Stromal cell of bone marrow (primary cell): ENCODE measurements around the gene TEAD2.
"Not testable (repeated sequence)": the region's sequence is repeated elsewhere in the genome, so short reads cannot be mapped to it uniquely, and the experiment has no call there.

Experiments used
- DNase-seq: peaks from one replicate; pipeline ENCODE4 v3.0.0-alpha.2; 2012; ENCODE audit warnings: low read depth

TEAD2 gene

DNA sequence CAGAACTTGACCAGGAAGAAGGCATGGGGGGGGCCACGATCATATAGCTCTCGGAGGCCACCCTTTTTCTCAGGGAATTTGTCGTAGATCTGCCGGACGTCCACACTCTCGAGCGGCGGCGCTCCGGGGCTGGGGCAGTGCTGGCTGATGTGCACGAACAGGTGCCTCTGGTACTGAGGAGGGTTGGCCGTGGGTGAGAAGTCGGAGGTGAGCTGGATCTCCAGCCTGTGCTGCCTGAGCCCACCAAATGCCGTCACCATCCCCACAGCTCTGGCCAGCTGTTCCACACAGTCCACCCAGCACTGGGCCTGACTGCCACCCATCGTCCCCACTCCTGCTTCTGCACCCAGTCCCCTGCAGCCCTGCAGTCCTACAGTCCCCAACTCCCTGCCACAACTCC, 15.0 kb downstream of the TEAD2 start:
- no peak for DNase-seq

DNA sequence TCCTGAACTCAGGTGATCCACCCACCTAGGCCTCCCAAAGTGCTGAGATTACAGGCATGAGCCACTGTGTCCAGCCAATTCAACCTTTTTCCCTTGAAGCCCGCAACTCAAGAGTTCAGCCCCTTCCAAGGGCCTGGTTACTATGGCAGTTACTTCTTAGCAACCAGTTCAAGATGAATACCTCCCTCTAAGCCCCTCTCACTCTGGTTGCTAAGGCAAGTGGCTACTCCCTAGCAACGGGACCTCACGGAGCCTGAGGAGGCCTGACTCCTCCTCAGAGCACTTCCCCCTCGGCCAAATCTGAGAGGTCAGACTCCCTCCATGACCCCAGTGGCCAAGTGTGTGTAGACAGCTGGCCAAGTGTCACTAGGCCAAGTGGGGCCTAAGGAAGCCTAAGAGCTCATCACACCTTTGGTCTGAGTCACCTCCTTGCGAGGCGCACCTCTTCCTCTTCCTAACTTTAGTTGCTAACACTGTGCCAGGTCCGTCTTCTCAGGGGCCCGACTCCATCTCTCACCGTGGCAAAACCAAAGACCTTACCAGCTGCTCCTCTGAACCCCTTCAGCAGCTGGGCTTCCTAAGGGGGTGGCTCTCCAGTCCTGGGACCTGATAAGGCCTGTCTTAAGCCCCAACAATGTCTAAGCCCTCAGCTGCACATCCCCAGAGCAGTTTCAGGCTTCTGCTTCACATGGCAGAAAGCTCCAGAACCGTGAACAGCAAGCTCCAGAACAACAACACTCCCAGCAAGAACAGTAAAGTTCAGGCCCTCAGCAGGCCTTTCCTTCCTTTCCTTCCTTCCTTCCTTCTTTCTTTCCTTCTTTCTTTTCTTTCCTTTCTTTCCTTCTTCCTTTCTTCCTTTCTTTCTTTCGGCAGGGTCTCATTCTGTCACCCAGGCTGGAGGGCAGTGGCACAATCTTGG, 17.5 kb downstream of the TEAD2 start:
- no peak for DNase-seq

DNA sequence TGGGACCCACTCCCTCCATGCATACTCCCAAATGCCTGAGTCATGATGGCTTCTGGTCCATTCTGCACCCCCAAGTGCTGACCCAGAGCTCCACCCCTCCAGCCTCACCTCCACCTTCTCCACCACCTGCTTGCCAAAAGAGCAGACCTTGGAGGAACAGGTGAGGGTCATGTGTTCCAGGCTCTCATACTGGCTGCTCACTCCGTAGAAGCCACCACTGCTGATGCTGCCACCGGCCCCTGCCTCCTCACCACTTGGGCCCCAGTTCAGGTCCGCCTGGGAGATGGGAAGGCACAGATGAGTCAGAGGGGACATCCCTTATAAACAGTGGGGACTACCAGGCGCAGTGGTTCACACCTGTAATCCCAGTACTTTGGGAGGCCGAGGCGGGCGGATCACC, 19.1 kb downstream of the TEAD2 start:
- DNase-seq: no peak

DNA sequence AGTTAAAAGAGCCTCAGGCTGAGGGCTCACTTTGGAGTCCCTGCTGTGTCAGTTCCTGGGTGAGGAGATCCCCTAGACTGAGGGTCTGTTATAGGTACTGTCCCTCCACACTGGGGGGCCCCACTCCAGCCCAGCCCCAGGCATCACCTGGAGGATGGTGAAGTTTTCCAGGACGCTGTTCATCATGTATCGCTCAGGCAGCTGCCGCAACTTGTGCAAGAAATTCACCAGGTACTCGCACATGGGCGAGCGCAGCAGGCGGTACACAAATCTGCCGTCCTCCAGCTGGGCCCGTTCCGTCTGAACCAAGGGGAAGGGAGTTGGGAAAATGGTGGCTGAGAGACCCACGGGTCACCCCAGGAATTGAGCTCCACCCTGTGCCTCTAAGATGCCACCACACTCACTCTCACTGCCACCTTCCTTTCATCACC, 19.9 kb downstream of the TEAD2 start:
- no peak for DNase-seq

DNA sequence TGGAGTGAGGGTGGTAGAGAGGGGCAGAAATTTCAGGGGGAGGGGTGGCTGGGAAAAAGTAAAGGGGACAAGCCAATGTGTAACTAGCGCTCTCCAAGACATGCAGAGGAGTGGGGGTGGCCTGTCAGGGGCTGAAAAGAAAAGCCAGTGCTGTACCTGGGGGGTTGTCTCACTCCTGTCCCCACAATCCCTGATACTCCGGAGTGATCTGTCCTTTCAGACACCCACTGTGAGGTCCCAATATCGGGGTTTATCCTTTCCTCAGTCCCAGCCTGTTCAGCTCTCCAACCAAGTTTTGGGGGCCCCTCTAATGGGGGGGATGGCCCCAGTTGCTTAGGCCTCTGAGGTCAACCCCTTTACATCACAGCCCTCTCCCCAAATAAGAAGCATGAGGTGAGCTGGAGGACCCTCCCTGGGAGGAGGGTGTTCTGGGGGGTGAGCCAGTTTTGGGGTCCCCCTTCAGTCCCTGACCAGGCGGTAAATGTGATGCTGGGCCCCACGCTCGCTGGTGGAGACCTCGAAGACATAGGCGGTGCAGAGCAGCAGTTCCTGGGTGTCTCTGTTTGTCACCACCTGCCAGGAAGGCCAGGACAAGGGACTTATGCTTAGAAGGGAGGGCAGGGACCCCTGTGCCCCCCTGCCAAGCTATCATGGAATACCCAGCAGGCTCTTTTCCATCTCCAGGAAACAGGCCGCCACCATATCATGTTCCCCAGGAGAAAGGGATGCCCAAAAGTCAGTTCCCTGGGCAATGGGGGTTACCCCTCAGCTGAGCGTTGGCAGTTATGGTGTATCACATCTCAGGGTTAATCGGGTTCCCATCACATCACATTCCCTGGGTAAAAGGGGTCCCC, 21.1 kb downstream of the TEAD2 start:
- no peak for DNase-seq

DNA sequence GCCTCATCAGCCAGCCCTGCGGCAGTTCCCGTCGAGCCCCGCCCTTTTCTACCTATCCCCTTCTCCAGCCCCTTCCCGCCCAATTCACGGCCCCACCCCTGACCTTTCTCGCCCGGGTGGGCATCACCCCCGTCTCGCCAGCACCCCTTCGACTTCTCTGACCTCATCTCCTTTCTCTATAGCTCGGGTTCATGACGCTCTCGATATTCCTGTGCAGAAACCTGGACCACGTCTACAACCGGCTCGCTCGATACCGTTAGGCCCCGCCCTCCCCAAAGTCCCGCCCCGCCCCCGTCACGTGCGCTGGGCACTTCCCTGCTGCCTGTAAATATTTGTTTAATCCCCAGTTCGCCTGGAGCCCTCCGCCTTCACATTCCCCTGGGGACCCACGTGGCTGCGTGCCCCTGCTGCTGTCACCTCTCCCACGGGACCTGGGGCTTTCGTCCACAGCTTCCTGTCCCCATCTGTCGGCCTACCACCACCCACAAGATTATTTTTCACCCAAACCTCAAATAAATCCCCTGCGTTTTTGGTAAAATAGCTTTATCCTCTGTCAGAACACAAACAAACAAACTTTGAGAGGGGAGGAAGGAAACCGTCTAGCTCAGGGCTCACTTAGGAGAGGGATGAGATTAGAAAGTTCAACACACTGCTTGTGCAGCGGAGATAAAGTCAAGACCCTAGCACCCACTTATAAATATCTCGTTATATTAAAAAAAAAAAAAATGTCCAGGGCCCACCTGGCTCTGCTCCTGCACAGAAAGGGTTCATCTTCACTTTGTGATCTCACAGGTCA, 21.9 kb downstream of the TEAD2 start:
- no peak for DNase-seq

DNA sequence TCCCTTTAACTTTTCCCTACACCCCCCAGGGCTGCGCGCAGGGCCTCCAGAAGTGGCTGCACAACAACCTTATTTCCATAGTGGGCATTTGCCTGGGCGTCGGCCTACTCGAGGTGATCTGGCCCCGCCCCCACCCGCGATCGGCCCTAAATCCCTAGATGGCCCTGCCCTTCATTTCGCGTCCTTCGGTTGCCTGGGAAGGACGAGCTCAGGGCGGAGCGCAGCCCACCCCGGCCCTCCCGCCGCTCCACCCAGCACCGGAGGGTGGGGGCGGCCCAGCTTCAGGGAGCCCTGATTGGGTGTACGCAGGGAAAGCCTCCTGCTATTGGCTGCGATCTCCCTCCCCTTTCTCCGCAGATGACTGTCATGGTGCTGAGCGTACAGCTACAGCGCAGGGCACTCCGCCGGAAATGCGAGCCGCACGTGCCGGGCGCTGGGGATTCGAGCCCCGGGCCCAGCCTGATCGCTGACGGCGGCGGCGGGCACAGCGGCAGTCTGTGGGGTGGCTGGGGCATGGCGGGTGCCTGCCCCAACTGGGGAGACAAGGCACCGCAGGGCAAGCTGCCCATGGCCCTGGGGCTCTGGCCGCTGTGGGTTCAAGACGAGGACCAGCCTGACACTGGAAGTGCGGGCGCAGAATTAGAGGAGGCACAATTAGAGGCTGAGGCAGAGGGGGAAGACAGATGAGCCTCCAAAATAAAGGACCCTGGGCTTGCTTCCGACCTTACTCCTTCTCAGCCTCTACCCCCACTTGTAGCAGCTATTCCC, 22.7 kb downstream of the TEAD2 start:
- DNase-seq: peak; percentile 66

DNA sequence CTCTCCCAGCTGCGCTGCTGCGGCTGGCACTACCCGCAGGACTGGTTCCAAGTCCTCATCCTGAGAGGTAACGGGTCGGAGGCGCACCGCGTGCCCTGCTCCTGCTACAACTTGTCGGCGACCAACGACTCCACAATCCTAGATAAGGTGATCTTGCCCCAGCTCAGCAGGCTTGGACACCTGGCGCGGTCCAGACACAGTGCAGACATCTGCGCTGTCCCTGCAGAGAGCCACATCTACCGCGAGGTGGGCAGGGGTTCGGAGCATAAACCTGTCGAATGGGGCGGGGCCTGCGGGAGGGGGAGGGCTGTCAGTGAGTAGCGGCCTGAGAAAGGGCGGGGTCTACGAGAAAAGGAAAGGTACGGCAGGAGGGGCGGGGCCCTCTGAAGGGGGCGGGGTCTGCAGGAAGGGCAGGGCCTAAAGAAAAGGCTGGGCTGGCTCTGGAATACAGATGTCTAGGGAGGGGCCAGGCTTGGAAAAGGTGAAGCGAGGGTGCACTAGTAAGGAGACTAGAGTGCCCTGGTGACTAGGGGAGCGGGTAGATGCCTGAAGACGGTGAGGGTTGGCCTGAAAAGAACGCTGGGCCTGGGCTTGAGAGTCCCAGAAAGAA, 23.4 kb downstream of the TEAD2 start:
- DNase-seq: no peak

DNA sequence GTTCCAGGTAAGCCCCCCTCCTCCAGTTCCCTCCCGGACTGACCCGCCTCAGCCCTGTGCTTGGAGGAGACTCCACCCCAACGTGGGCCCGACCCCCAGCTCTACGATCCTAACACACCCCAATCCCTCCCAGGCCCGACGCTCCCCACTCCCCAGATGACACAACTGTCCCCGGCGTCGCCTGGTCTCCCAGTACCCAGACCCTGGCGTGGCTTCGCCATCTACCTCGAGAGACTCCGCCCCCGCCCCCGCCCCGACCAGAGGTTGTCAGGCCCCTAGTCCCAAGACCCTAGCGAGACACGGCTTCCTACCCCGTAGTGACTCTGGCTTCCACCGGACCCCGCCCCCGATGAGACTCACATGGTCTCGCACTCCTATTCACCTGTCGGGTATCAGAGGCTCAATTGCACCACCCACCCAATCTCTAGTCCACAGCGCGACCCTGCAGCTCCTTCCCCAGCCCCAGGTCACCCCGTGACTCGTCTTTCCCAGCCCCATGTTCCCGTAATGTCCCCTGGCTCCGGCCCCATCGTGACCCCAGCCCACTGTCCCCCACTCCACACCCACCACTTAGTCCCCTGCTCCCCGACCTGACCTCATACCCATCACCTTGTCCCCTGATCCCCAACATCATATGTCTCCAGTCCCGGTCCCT, 24.1 kb downstream of the TEAD2 start:
- DNase-seq: no peak

DNA sequence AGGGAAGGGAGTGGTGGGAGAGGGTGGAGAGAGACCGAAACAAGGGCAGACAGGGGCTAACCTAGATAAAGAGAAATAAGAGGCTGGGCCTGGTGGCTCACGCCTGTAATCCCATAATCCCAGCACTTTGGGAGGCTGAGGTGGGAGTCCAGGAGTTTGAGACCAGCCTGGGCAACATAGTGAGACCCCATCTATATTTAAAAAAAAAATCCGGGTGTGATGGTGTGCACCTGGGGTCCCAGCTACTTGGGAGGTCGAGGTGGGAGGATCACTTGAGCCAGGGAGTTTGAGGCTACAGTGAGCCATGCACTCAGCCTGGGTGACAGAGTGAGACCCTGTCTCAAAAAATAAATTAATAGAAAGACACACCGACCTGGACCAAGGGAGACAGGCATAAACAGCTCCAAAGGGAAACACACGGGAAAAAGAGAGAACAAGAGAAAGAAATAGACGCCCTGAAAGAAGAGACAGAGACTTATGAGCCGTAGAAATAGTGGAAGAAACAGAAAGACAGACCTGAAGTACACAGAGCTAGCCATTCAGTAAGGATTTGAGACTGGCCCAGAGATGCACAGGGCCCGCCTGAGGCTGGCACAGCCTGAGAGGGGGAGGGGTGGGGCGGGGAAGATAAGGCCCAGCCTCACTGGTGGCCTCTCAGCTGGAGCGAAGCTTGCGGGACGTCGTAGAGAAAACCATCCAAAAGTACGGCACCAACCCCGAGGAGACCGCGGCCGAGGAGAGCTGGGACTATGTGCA, 24.8 kb downstream of the TEAD2 start:
- DNase-seq: no peak

DNA sequence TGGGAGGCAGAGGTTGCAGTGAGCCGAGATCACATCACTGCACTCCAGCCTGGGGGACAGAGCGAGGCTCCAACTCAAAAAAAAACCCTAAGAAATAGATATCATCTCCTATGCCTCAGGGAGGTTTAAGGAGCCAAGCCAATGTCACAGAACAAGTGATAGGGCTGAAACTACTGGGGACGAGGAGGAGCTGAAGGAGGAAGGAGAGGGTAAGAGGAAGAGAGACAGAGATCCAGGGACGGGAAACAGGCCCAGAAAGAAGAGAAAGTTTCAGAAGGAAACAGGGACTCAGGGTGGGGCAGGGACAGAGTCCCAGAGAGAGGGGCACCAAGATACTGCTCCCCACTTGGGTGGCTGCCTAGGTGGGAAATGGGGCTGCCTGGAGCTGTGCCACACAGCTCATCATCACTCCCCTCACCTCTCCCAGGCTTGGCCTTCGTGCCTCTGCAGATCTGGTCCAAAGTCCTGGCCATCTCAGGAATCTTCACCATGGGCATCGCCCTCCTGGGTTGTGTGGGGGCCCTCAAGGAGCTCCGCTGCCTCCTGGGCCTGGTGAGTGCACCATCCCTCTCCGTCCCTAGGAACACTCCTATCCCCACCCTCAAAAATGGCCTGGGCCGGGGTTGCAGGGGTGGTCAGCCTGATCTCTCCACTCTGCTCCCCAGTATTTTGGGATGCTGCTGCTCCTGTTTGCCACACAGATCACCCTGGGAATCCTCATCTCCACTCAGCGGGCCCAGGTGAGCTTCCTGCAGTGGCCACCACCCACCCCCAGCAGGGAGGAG, 25.5 kb downstream of the TEAD2 start:
- DNase-seq: no peak

DNA sequence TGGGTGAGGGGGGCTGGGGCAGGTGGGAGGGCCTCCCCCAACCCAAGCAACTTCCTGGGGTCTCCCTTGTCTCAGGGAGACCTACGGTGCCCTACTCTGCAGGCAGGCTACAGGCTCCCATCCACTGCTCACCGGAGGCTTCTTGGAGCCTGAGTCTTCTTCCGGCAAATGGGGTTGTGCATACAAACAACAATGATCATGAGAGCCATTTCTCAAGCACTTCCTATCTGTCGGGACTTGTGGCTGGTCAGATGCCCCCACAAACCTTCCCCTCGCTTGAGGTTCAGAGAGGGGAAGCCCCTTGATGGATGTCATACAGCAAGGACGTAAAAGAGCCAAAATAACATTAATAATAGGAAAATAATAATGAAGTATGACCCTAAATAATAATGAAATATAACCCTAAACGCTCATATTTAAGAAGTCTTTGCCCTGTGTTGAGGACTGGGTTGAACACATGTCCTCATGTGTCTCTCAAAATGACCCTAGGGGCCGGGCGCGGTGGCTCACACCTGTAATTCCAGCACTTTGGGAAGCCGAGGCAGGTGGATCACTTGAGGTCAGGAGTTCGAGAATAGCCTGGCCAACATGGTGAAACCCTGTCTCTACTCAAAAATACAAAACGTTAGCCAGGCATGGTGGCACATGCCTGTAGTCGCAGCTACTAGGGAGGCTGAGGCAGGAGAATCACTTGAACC, 26.3 kb downstream of the TEAD2 start:
- no peak for DNase-seq

DNA sequence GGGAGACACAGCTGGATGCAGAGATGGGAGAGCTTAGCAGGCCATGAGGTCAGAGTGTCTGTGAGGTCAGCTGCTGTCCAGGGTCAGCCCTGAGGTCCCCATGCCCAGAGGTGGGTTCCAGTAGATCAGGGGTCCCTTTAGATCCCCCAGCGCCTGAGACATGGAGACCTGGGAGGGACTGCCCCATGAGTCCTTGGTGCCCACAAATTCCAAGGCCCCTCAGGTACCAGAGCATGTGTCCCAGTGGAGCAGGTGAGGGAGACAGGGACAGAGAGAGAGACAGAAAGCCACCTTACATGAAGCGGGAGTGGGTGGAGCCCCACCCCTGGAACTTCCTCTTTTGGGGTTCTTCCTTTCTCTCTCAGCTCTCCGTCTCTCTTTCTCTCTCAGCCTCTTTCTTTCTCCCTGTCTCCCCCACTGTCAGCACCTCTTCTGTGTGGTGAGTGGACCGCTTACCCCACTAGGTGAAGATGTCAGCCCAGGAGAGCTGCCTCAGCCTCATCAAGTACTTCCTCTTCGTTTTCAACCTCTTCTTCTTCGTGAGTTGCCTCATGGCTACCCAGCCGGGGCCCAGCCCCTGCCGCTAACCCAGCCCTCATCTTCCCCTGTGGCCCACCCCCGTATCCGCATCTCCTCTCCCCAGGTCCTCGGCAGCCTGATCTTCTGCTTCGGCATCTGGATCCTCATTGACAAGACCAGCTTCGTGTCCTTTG, 27.0 kb downstream of the TEAD2 start, which contains the start of gene CD37:
CD37 (plus strand) TSS at position 336 of the 713 bp plus-strand sequence; CDS start at position 471, 135 bp downstream.
- DNase-seq: no peak

DNA sequence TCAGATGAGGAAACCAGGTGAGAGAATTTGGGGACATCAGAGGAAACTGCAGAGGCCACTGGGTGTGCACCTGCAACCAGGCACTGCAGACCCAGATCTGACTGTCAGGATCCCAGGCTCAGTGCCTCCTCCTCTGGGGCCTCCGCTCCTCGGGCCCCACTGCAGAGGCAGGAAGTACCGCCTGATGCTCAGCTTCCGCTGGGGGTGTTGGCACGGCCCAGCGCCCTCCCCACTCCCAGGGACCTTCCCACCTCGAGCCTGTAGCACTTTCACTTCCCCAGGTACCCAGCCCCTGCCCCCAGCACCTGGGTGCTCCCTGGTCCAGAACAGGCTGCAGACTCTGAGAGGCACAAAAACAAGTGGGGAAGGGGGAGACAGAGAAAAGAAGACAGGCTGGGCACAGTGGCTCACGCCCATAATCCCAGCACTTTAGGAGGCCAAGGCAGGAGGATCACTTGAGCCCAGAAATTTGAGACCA, 28.4 kb downstream of the TEAD2 start:
- DNase-seq: no peak

DNA sequence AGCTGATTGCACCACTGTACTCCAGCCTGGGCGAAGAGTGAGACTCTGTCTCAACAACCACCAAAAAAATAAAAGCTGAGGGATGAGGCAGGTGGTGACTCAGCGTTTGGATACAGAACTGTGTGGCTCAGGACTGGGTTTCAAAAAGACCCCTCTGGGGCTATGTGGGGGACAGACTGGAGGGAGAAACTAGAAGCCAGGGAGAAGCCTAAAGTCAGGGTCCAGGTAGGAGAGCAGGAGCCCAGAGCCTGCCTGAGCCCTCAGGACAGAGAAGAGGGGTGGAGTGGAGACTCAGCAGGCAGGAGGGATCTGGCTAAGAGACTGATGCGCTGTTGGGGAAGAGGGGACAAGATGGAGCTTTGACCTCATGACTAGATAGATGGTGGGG, 28.8 kb downstream of the TEAD2 start:
- DNase-seq: no peak

DNA sequence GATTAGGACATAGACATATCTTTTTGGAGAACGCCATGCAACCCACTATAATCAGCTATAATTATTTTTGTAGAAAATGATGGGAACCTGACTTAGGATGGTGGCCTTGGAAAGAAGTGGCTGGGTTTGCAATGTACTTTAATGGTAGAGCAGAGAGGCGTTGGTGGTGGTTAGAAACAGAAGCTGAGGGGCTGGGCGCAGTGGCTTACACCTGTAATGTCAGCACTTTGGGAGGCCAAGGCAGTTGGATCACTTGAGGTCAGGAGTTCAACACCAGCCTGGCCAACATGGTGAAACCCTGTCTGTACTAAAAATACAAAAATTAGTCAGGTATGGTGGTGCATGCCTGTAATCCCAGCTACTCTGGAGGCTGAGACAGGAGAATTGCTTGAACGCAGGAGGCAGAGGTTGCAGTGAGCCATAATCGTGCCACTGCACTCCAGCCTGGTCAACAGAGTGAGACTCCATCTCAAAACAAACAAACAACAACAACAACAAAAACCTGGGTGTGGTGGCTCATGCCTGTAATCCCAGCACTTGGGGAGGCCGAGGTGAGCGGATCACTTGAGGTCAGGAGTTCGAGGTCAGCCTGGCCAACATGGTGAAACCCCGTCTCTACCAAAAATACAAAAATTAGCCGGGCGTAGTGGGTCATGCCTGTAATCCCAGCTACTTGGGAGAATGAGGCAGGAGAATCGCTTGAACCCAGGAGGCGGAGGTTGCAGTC, 29.4 kb downstream of the TEAD2 start:
- not testable (repeated sequence) for DNase-seq

DNA sequence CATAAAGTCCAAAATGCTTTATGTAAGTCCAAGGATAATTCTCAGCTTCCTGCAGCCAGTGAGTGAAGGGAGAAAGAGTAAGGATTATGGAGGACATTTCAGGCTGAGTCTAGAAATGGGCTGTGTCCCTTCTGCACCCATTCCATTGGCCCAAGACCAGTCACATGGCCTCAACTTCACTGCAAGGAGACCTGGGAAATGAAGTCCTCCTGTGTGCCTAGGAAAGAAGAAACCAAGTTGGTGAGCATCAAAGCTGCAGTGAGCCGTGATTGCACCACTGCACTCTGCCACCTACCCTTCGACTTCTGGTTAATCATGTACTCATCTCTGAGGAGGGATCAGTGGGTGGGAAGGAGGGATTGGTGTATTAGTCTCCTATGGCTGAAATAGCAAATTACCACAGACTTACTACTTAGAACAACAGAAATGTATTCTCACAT, 30.6 kb downstream of the TEAD2 start:
- DNase-seq: peak; percentile 29
